SK-N-MC (cell line): ENCODE data around the gene CERKL.
"Not testable (repeated sequence)": the region's sequence is repeated elsewhere in the genome, so short reads cannot be mapped to it uniquely, and the experiment has no call there.

ENCODE experiments used
- DNase-seq: peaks from one replicate; pipeline ENCODE4 v3.0.0-alpha.2; 2011; ENCODE audit warnings: low read depth, low spot score
- H3K27ac ChIP-seq: fragments of 200-600 bp; sonication (generic); 2 replicates; pipeline ENCODE4 v1.5.1; 2016; ENCODE audit warnings: mixed run types
- H3K36me3 ChIP-seq: fragments of 200-600 bp; sonication (generic); 2 replicates; pipeline ENCODE4 v1.6.1; 2017; ENCODE audit warnings: antibody characterized with exemption, low read length, mixed read lengths; ENCODE audit not compliant: insufficient read depth
- H3K4me3 ChIP-seq: fragments of 200-600 bp; sonication (generic); 2 replicates; pipeline ENCODE4 v1.5.1; 2016
- H3K9ac ChIP-seq: fragments of 200-600 bp; sonication (generic); 2 replicates; pipeline ENCODE4 v1.8.0; 2017; ENCODE audit warnings: mixed run types, mixed read lengths; ENCODE audit not compliant: insufficient read length
- H3K9me3 ChIP-seq: fragments of 200-600 bp; sonication (generic); 2 replicates; pipeline ENCODE4 v1.6.1; 2017; ENCODE audit warnings: low read depth, mild to moderate bottlenecking, antibody characterized with exemption, low read length, moderate library complexity, mixed read lengths
- EZH2 ChIP-seq: fragments of 200-600 bp; sonication (generic); IDR thresholded peaks from one replicate; pipeline ENCODE4 v1.6.1; 2017; ENCODE audit warnings: antibody characterized with exemption
- FOXP2 ChIP-seq: optimal IDR thresholded peaks from 2 replicates; pipeline ENCODE3; 2011; ENCODE audit warnings: mild to moderate bottlenecking, moderate library complexity; ENCODE audit not compliant: insufficient read depth; ENCODE audit errors: extremely low read length, control extremely low read depth
- POLR2AphosphoS5 ChIP-seq: IDR thresholded peaks from 2 replicates; pipeline ENCODE4 v1.6.1; 2012; ENCODE audit warnings: mild to moderate bottlenecking, low read depth, low read length, borderline replicate concordance

CERKL gene, protein sequence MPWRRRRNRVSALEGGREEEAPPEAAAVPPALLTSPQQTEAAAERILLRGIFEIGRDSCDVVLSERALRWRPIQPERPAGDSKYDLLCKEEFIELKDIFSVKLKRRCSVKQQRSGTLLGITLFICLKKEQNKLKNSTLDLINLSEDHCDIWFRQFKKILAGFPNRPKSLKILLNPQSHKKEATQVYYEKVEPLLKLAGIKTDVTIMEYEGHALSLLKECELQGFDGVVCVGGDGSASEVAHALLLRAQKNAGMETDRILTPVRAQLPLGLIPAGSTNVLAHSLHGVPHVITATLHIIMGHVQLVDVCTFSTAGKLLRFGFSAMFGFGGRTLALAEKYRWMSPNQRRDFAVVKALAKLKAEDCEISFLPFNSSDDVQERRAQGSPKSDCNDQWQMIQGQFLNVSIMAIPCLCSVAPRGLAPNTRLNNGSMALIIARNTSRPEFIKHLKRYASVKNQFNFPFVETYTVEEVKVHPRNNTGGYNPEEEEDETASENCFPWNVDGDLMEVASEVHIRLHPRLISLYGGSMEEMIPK

DNA sequence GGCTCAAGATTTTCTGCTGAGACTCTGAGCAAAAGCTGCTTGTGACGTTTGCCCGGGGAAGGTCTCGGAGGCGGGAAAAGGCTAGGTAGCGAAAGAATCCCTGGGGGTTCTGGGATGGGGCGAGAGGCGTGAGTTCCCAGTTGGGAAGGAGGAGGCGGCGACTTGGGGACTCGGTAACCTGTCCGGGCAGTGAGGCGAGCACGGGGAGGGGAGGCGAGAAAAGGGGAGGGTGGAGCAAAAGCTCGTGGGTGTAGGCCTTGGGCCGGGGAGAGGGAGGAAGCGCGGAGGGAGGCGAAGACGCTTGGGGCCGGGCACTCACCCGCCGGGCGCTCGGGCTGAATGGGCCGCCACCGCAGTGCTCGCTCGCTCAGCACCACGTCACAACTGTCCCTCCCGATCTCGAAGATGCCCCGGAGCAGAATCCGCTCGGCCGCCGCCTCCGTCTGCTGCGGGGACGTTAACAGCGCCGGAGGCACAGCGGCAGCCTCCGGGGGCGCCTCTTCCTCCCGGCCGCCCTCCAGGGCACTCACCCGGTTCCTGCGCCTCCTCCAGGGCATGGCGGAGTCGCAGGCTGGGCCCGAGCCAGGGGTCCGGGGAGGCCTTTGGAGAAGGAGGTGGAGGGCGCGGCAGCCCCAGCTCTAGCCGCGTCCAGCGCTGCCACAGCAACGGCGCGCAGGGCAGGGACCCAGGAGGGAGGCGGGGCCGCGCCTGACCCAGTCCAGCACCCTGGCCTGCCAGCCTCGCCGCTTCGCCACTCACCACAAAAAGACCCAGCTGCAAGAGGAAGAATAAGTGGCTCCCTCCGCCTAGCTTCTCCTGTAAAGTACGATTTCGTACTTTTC is at the start of gene CERKL:
Gene CERKL, minus strand, starts transcription at position 656 of the 842 bp plus-strand sequence. Its CDS starts 99 bp downstream, at position 557.
- TF ChIP-seq EZH2: no peak
- TF ChIP-seq POLR2AphosphoS5: no peak
- TF ChIP-seq FOXP2: no peak
- H3K36me3 ChIP-seq: no peaks in the 10 kb centered on the region
- H3K27ac ChIP-seq: no peak within 1 kb of the TSS
- no peak for DNase-seq
- no peak within 1 kb of the TSS for H3K4me3 ChIP-seq
- no peaks in the 10 kb centered on the region for H3K9me3 ChIP-seq
- H3K9ac ChIP-seq: no peak within 1 kb of the TSS

DNA sequence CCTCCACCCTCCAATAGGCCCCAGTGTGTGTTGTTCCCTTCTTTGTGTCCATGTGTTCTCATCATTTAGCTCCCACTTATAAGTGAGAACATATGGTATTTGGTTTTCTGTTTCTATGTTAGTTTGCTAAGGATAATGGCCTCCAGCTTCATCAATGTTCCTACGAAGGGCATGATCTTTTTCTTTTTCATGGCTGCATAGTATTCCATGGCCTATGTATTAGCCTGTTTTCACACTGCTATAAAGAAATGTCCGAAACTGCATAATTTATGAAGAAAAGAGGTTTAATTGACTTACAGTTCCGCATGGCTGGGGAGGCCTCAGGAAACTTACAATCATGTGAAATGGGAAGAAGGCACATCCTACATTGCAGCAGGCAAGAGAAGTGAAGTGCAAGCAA is 45.6 kb upstream of the CERKL start:
- not testable (repeated sequence) for H3K36me3 ChIP-seq, H3K27ac ChIP-seq, DNase-seq, H3K9me3 ChIP-seq, H3K9ac ChIP-seq, H3K4me3 ChIP-seq

DNA sequence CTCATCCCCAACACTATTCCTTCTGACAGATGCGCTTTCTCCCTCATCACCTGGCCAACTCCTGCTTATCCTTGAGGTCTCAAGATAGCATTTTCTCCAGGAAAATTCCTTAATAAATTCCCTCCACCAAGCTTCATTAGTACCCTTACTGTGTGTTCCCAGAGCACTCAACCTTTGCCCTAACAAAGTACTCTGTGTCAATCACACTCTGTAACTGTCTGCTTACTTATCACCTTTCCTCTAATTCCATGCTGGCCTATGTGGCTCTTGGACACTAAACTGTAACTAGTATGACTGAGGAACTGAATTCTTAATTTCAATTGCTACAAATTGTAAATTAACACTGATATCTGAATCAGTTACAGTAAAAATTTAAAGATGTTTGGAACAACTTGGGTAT is 41.3 kb upstream of the CERKL start:
- Histone ChIP-seq H3K4me3 (no peak overlapping the region), H3K9ac (no peak overlapping the region), H3K27ac (no peak overlapping the region), H3K36me3 (no peaks in the 10 kb centered on the region), H3K9me3 (no peaks in the 10 kb centered on the region)
- DNase-seq: no peak
- TF ChIP-seq POLR2AphosphoS5 (no peak), FOXP2 (no peak), EZH2 (no peak)

DNA sequence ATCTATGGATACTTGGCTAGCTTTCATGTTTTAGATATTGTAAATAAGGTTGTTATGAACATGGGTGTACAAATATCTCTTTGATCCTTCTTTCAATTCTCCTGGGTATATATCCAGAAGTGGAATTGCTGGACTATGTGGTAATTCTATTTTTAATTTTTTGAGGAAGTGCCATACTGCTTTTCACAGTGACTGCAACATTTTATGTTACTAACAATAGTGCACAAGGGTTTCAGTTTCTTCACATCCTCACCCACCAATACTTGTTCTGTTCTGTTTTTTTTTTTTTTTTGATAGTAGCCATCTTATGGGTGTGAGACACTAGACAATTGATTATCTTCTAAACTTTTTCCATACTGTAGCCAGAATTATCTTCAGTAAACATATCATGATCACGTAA is 40.7 kb upstream of the CERKL start:
- TF ChIP-seq FOXP2: no peak
- TF ChIP-seq EZH2: no peak
- TF ChIP-seq POLR2AphosphoS5: no peak
- no peak for DNase-seq
- Histone ChIP-seq H3K36me3 (no peaks in the 10 kb centered on the region), H3K27ac (no peak overlapping the region), H3K9ac (no peak overlapping the region), H3K4me3 (no peak overlapping the region), H3K9me3 (no peaks in the 10 kb centered on the region)

DNA sequence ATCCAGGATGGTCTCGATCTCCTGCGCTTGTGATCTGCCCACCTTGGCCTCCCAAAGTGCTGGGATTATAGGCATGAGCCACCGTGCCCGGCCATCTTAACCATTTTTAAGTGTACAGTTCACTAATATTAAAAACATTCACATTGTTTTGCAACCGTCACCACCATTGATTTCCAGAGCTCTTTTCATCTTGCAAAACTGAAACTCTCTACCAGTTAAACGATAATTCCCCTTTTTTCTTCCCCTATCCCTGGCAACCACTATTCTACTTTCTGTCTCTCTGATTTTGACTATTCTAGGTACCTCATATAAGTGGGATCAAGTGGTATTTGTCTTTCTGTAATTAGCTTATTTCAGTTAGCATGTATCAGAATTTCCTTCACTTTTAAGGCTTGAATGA is 40.2 kb upstream of the CERKL start:
- H3K9me3 ChIP-seq: no peaks in the 10 kb centered on the region
- no peak for DNase-seq
- no peaks in the 10 kb centered on the region for H3K36me3 ChIP-seq
- H3K27ac ChIP-seq: no peak overlapping the region
- TF ChIP-seq EZH2: no peak
- no peak overlapping the region for H3K4me3 ChIP-seq
- H3K9ac ChIP-seq: no peak overlapping the region

DNA sequence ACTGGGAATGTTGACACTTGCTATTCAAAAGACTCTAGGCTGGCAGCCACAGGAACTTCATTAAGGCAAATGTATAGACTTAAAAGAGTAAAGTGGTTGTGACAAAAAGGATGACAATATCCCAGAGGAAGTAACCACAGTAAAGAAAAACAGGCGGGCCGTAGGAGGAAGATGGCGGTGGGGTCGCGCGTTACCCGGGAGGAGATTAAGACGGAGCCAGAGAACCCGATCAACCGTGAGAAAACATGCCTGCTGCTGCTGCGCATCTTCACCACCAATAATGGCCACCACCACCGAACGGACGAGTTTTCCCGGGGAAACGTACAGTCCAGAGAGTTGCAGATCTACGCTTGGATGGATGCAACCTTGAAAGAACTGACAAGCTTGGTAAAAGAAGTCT is 37.4 kb upstream of the CERKL start:
- H3K36me3 ChIP-seq: no peaks in the 10 kb centered on the region
- H3K9ac ChIP-seq: no peak overlapping the region
- no peaks in the 10 kb centered on the region for H3K9me3 ChIP-seq
- TF ChIP-seq EZH2 (no peak), POLR2AphosphoS5 (no peak), FOXP2 (no peak)
- no peak for DNase-seq
- H3K27ac ChIP-seq: no peak overlapping the region
- H3K4me3 ChIP-seq: no peak overlapping the region

DNA sequence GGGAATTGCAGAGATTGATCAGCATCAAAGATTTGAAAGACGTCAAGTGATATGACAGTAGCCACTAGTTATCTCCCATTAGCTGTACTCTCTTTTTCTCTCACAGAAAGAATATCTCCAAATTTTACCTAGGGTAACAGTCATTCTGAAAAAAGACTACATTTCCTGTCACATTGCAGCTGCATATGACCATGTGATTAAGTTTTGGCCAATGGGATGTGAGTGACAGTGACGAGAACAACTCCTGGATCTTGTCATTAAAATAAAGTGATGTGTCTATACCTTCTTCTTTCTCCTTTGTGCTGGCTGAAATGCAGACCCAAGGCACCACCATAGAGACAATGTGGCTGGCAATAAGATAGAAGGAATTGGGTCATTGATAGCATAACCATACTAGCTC is 34.0 kb upstream of the CERKL start:
- H3K27ac ChIP-seq: no peak overlapping the region
- TF ChIP-seq EZH2: no peak
- TF ChIP-seq POLR2AphosphoS5: no peak
- no peaks in the 10 kb centered on the region for H3K36me3 ChIP-seq
- H3K9ac ChIP-seq: no peak overlapping the region
- DNase-seq: no peak
- no peak overlapping the region for H3K4me3 ChIP-seq
- H3K9me3 ChIP-seq: no peaks in the 10 kb centered on the region

DNA sequence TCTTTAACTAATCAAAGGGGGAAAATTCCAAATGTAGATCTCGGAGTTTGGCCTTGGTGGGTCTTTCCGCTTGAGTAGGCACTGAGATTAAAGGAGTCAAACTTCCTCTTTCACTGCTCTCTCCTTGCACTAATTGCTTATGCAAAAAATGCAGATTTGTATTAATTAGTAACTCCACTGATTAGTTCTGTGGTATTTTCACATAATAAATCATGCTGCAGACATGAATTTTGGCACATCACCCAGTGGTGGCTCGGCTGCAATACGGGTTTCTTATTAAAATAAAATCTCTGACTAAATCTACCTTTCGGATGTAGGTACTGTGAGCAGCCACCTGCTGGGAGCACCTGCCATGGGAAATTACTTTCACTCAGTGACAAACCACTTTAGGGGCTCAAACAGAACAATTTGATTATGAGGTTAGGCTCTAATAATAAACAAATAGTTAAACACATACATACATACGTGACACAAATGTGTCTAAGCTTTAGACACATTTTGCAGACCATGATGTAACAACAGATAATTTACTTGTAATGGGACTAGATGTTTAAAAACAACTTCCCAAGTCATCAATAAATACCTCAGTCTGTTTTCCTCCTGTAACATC is 29.8 kb upstream of the CERKL start:
- no peak for DNase-seq
- TF ChIP-seq POLR2AphosphoS5 (no peak), FOXP2 (no peak)
- H3K27ac ChIP-seq: no peak overlapping the region
- no peak overlapping the region for H3K9ac ChIP-seq
- H3K36me3 ChIP-seq: no peaks in the 10 kb centered on the region
- no peak overlapping the region for H3K4me3 ChIP-seq
- H3K9me3 ChIP-seq: no peaks in the 10 kb centered on the region
